Common myeloid progenitor, CD34-positive (primary cell): ENCODE data around the gene FLACC1.

ENCODE experiments used
- CTCF ChIA-PET: fragments of 350-600 bp; sonication (Branson Sonifier 250); formaldehyde crosslinking; loops from one replicate; lab custom pipeline; 2021; ENCODE audit warnings: antibody characterized with exemption; lab: Charles Lee
- POLR2A ChIA-PET: fragments of 350-600 bp; sonication (Branson Sonifier 250); formaldehyde crosslinking; loops from one replicate; lab custom pipeline; 2021; ENCODE audit warnings: antibody characterized with exemption; lab: Charles Lee
- DNase-seq, 3 donors: peaks; one replicate each; pipeline versions ENCODE4 v3.0.0 to v3.0.0-alpha.2; 2013
- H3K27ac ChIP-seq, 2 experiments: 1 replicate in 1 of 2; 2 replicates in 1 of 2; pipeline ENCODE4 v1.7.0; 2013; ENCODE audit warnings: inconsistent platforms in 2 of 2, low read length in 2 of 2, mild to moderate bottlenecking in 2 of 2, low read depth in 1 of 2, moderate library complexity in 1 of 2; ENCODE audit not compliant: severe bottlenecking in 2 of 2, insufficient read depth in 1 of 2, poor library complexity in 1 of 2
- H3K27me3 ChIP-seq, 5 experiments: replicated peaks in 2 of 5; 1 replicate in 3 of 5; 2 replicates in 2 of 5; pipeline versions ENCODE4 v1.6.1 to v1.7.0; 2013; ENCODE audit warnings: low read length in 4 of 5, mild to moderate bottlenecking in 2 of 5, moderate library complexity in 2 of 5, inconsistent platforms in 1 of 5; ENCODE audit not compliant: insufficient read depth in 5 of 5, control insufficient read depth in 4 of 5
- H3K36me3 ChIP-seq, 4 experiments: 1 replicate in 2 of 4; 2 replicates in 2 of 4; pipeline versions ENCODE4 v1.6.1 to v1.7.0; 2013; ENCODE audit warnings: low read length in 3 of 4, control low read depth in 1 of 4, mild to moderate bottlenecking in 1 of 4; ENCODE audit not compliant: control insufficient read depth in 4 of 4, insufficient read depth in 4 of 4
- H3K4me1 ChIP-seq, 4 experiments: 1 replicate in 3 of 4; 2 replicates in 1 of 4; pipeline versions ENCODE4 v1.6.1 to v1.7.1; 2013; ENCODE audit warnings: low read length in 3 of 4, mild to moderate bottlenecking in 3 of 4, control low read depth in 1 of 4, inconsistent platforms in 1 of 4, moderate library complexity in 1 of 4; ENCODE audit not compliant: control insufficient read depth in 4 of 4, insufficient read depth in 4 of 4; ENCODE audit errors: control extremely low read depth in 1 of 4
- H3K4me3 ChIP-seq, 7 experiments: 1 replicate in 4 of 7; 2 replicates in 3 of 7; pipeline versions ENCODE4 v1.5.1 to v1.7.0; 2013; ENCODE audit warnings: mild to moderate bottlenecking in 7 of 7, low read length in 6 of 7, moderate library complexity in 6 of 7, inconsistent platforms in 2 of 7, low read depth in 2 of 7, control low read depth in 1 of 7; ENCODE audit not compliant: insufficient read depth in 4 of 7, control insufficient read depth in 1 of 7; ENCODE audit errors: extremely low read depth in 1 of 7
- H3K9me3 ChIP-seq, 5 experiments: 1 replicate in 4 of 5; 2 replicates in 1 of 5; pipeline versions ENCODE4 v1.6.1 to v1.7.1; 2013; ENCODE audit warnings: low read length in 4 of 5, mild to moderate bottlenecking in 2 of 5, inconsistent platforms in 1 of 5, low read depth in 1 of 5, moderate library complexity in 1 of 5; ENCODE audit not compliant: control insufficient read depth in 4 of 5, insufficient read depth in 2 of 5; ENCODE audit errors: control extremely low read depth in 1 of 5
- WGBS: methylation state at CpG from one replicate; pipeline ENCODE4 v1.1.5; 2013; ENCODE audit not compliant: insufficient coverage; 5-methylcytosine and 5-hydroxymethylcytosine counted together

FLACC1 gene

GRCh38 chr2:201273330-201273983, 83.7 kb downstream of the FLACC1 start:
- POLR2A ChIA-PET: no interaction called here
- 92% methylated on average over 4 of the region's 9 CpGs for WGBS
- no peak overlapping the region for H3K4me3 ChIP-seq
- H3K36me3 ChIP-seq: peaks cover 44 to 95% (median 71%) of the 10 kb centered on the region in 4 experiments
- H3K27ac ChIP-seq: no peak overlapping the region
- H3K9me3 ChIP-seq: no peaks in the 10 kb centered on the region
- CTCF ChIA-PET: interaction anchor here (0.6 to 2.1 kb wide), 4 partner anchors 13 to 345 kb away, joined by 3 to 6 read pairs (median 3); partner anchors contain the start of gene CASP10
- H3K27me3 ChIP-seq: no peaks in the 10 kb centered on the region
- H3K4me1 ChIP-seq: peaks cover 0 to 4% (median 0%) of the 10 kb centered on the region in 4 experiments
- no peak for DNase-seq

GRCh38 chr2:201271917-201272316, 85.2 kb downstream of the FLACC1 start:
- H3K9me3 ChIP-seq: no peaks in the 10 kb centered on the region
- CTCF ChIA-PET: no interaction called here
- H3K36me3 ChIP-seq: peaks cover 46 to 93% (median 76%) of the 10 kb centered on the region in 4 experiments
- no peaks in the 10 kb centered on the region for H3K27me3 ChIP-seq
- no peak overlapping the region for H3K27ac ChIP-seq
- WGBS: 100% methylated on average over 2 of the region's 2 CpGs
- peaks cover 0 to 4% (median 0%) of the 10 kb centered on the region in 4 experiments for H3K4me1 ChIP-seq
- H3K4me3 ChIP-seq: no peak overlapping the region
- no peak for DNase-seq
- POLR2A ChIA-PET: no interaction called here

- H3K27me3 ChIP-seq: no peaks in the 10 kb centered on the region
- H3K27ac ChIP-seq: no peak overlapping the region
- no peak overlapping the region for H3K4me3 ChIP-seq
- no peak for DNase-seq
- H3K36me3 ChIP-seq: peaks cover 36 to 85% (median 69%) of the 10 kb centered on the region in 4 experiments
- 97% methylated on average over 5 of the region's 9 CpGs for WGBS
- POLR2A ChIA-PET: no interaction called here
- peaks cover 0 to 4% (median 0%) of the 10 kb centered on the region in 4 experiments for H3K4me1 ChIP-seq
- H3K9me3 ChIP-seq: no peaks in the 10 kb centered on the region
- CTCF ChIA-PET: interaction anchor here (0.7 to 2.5 kb wide), 5 partner anchors 9 to 33 kb away, joined by 3 to 15 read pairs (median 4); no protein-coding TSS in a partner anchor
These were observed 86.7 kb downstream of the FLACC1 start for GRCh38 chr2:201270293-201271001.

- POLR2A ChIA-PET: no interaction called here
- DNase-seq: no peak
- Histone ChIP-seq H3K36me3 (peaks cover 30 to 78% (median 65%) of the 10 kb centered on the region in 4 experiments), H3K27me3 (no peaks in the 10 kb centered on the region), H3K9me3 (no peaks in the 10 kb centered on the region), H3K4me1 (peaks cover 4 to 6% (median 5%) of the 10 kb centered on the region in 4 experiments), H3K4me3 (no peak overlapping the region), H3K27ac (no peak overlapping the region)
- CTCF ChIA-PET: interaction anchor here (1.2 to 2.5 kb wide), 4 partner anchors 8 to 32 kb away, joined by 4 to 15 read pairs (median 5); no protein-coding TSS in a partner anchor
- WGBS: no CpG with 5 or more reads among the region's 2 CpGs
These were observed 87.4 kb downstream of the FLACC1 start for GRCh38 chr2:201269764-201270163.

- 96% methylated on average over 8 of the region's 12 CpGs for WGBS
- Histone ChIP-seq H3K27me3 (no peaks in the 10 kb centered on the region), H3K27ac (peak overlapping the region in 1 of 2 experiments; percentile 21), H3K4me3 (no peak overlapping the region), H3K4me1 (peaks cover 18 to 29% (median 26%) of the 10 kb centered on the region in 4 experiments), H3K9me3 (no peaks in the 10 kb centered on the region), H3K36me3 (peaks cover 23 to 56% (median 47%) of the 10 kb centered on the region in 4 experiments)
- POLR2A ChIA-PET: no interaction called here
- no peak for DNase-seq
- CTCF ChIA-PET: interaction anchor here (0.8 to 1.9 kb wide), 6 partner anchors 10 to 35 kb away, joined by 3 to 7 read pairs (median 4); no protein-coding TSS in a partner anchor
These were observed 89.7 kb downstream of the FLACC1 start for GRCh38 chr2:201267278-201268030.

- Histone ChIP-seq H3K4me1 (peaks cover 22 to 36% (median 29%) of the 10 kb centered on the region in 4 experiments), H3K36me3 (peaks cover 21 to 48% (median 40%) of the 10 kb centered on the region in 4 experiments), H3K27me3 (no peaks in the 10 kb centered on the region), H3K27ac (peak overlapping the region in 1 of 2 experiments; percentile 21), H3K9me3 (no peaks in the 10 kb centered on the region), H3K4me3 (no peak overlapping the region)
- no peak for DNase-seq
- ChIA-PET CTCF (interaction anchor here (0.8 to 1.7 kb wide), 6 partner anchors 10 to 377 kb away, joined by 3 to 7 read pairs (median 3); partner anchors contain the start of gene NIF3L1), POLR2A (no interaction called here)
- 80% methylated on average over 1 of the region's 2 CpGs for WGBS
These were observed 90.5 kb downstream of the FLACC1 start for GRCh38 chr2:201266629-201267028.
